Fibroblast of lung (primary cell): ENCODE results near the gene HSPG2. TPM values are rescaled to one million over a fixed set of nuclear protein-coding genes. Genes with fewer than 3 reads are reported as not detected.

Experiments used
- DNase-seq, 2 donors: peaks; one replicate each; pipeline versions ENCODE4 v3.0.0 to v3.0.0-alpha.2; 2010; ENCODE audit warnings: low read depth in 2 of 2
- H2AFZ ChIP-seq: 2 replicates; pipeline ENCODE4 v1.5.1; 2012; ENCODE audit warnings: low read length, control low read depth, inconsistent platforms
- H3K27ac ChIP-seq: 2 replicates; pipeline ENCODE4 v1.5.1; 2011; ENCODE audit warnings: low read length, control low read depth; ENCODE audit not compliant: insufficient read depth
- H3K27me3 ChIP-seq: 2 replicates; pipeline ENCODE4 v1.5.1; 2011; ENCODE audit warnings: mild to moderate bottlenecking, low read length; ENCODE audit not compliant: control insufficient read depth, insufficient read depth
- H3K36me3 ChIP-seq: 2 replicates; pipeline ENCODE4 v1.5.1; 2011; ENCODE audit warnings: low read length; ENCODE audit not compliant: control insufficient read depth, insufficient read depth
- H3K4me1 ChIP-seq: 2 replicates; pipeline ENCODE4 v1.5.1; 2011; ENCODE audit warnings: low read length; ENCODE audit not compliant: control insufficient read depth, insufficient read depth; ENCODE audit errors: extremely low read depth
- H3K4me2 ChIP-seq: 2 replicates; pipeline ENCODE4 v1.5.1; 2011; ENCODE audit warnings: low read length, control low read depth; ENCODE audit not compliant: insufficient read depth; ENCODE audit errors: extremely low read depth
- H3K4me3 ChIP-seq, 4 experiments: fragments of 200-600 bp in 1 of 4; sonication (generic) in 1 of 4; replicated peaks in 1 of 4; 2 replicates each; pipeline ENCODE4 v1.5.1; 2011 to 2016; ENCODE audit warnings: low read length in 4 of 4, low read depth in 3 of 4, mild to moderate bottlenecking in 3 of 4, control low read depth in 2 of 4, inconsistent platforms in 1 of 4, mixed read lengths in 1 of 4; ENCODE audit not compliant: insufficient read depth in 1 of 4; ENCODE audit errors: control extremely low read depth in 1 of 4
- H3K79me2 ChIP-seq: 2 replicates; pipeline ENCODE4 v1.5.1; 2012; ENCODE audit warnings: mild to moderate bottlenecking, low read length, inconsistent platforms; ENCODE audit not compliant: control insufficient read depth, insufficient read depth
- H3K9ac ChIP-seq: 2 replicates; pipeline ENCODE4 v1.5.1; 2011; ENCODE audit warnings: mild to moderate bottlenecking, low read length, control low read depth; ENCODE audit not compliant: insufficient read depth
- H3K9me3 ChIP-seq: 2 replicates; pipeline ENCODE4 v1.5.1; 2012; ENCODE audit warnings: low read depth, low read length; ENCODE audit not compliant: control insufficient read depth, insufficient read depth
- H4K20me1 ChIP-seq: 2 replicates; pipeline ENCODE4 v1.5.1; 2011; ENCODE audit warnings: low read length; ENCODE audit not compliant: control insufficient read depth, insufficient read depth; ENCODE audit errors: extremely low read depth
- CTCF ChIP-seq, 2 donors: IDR thresholded peaks in 1 of 2; conservative IDR thresholded peaks in 1 of 2; 1 replicate in 1 of 2; 2 replicates in 1 of 2; pipeline ENCODE4 v1.5.1; 2011 to 2012; ENCODE audit warnings: low read length in 2 of 2, control low read depth in 1 of 2, inconsistent platforms in 1 of 2, low read depth in 1 of 2, mild to moderate bottlenecking in 1 of 2
- EZH2 ChIP-seq: IDR thresholded peaks from 2 replicates; pipeline ENCODE4 v1.5.1; 2012; ENCODE audit warnings: low read length, control low read depth, mild to moderate bottlenecking; ENCODE audit errors: missing control alignments
- polyA plus RNA-seq, 2 donors: library from polyadenylated mRNA; depleted of rRNA in 1 of 2; stranded (reverse) in 1 of 2; unstranded in 1 of 2; fragments of >200 nt; gene quantifications; 2 replicates each; pipeline ENCODE4 v1.2.1, GENCODE V29; 2011 to 2012; ENCODE audit warnings: missing spikeins in 1 of 2
- total RNA-seq: library from RNA; depleted of rRNA; stranded (reverse); fragments of >200 nt; gene quantifications from 2 replicates; pipeline ENCODE4 v1.2.1, GENCODE V29; 2014

The HSPG2 gene
- total and polyA plus RNA-seq, 2 donors (not counting 1 experiment from before 2014, with no cell fraction given) = 40.7 to 88.4 TPM

- no peak for TF ChIP-seq CTCF (conservative IDR thresholded peaks at IDR 0.05 in 1 of 2, IDR thresholded peaks at IDR 0.05 in 1 of 2; ENCODE audit: low read depth in 1 of 2, low read length in 2 of 2)
- no peak for TF ChIP-seq EZH2
- no peaks in the 10 kb centered on the region for H3K9me3 ChIP-seq
- no peak overlapping the region for H3K9ac ChIP-seq
- H4K20me1 ChIP-seq = no peaks in the 10 kb centered on the region
- no peak for DNase-seq
- no peaks in the 10 kb centered on the region for H3K79me2 ChIP-seq
- H3K4me1 ChIP-seq = no peaks in the 10 kb centered on the region
- H3K4me2 ChIP-seq = no peak overlapping the region
- H3K27me3 ChIP-seq = no peaks in the 10 kb centered on the region
- H3K27ac ChIP-seq = no peak overlapping the region
- peaks cover 37% of the 10 kb centered on the region for H3K36me3 ChIP-seq
- no peak overlapping the region for H2AFZ ChIP-seq
- H3K4me3 ChIP-seq = no peak overlapping the region
Observed at GRCh38 chr1:21887216-21887736, 49.8 kb downstream of the HSPG2 start.

GRCh38 chr1:21886486-21887215 lies 50.5 kb downstream of the HSPG2 start:
- Histone ChIP-seq H3K4me3 (no peak overlapping the region), H3K79me2 (no peaks in the 10 kb centered on the region), H4K20me1 (no peaks in the 10 kb centered on the region), H3K36me3 (peaks cover 37% of the 10 kb centered on the region), H2AFZ (no peak overlapping the region), H3K9me3 (no peaks in the 10 kb centered on the region), H3K4me1 (no peaks in the 10 kb centered on the region), H3K27ac (no peak overlapping the region), H3K4me2 (no peak overlapping the region), H3K27me3 (no peaks in the 10 kb centered on the region), H3K9ac (no peak overlapping the region)
- no peak for DNase-seq
- TF ChIP-seq CTCF (conservative IDR thresholded peaks at IDR 0.05 in 1 of 2, IDR thresholded peaks at IDR 0.05 in 1 of 2; ENCODE audit: low read depth in 1 of 2, low read length in 2 of 2) (no peak), EZH2 (no peak)

- no peaks in the 10 kb centered on the region for H3K79me2 ChIP-seq
- DNase-seq = no peak
- H3K9ac ChIP-seq = no peak overlapping the region
- no peaks in the 10 kb centered on the region for H3K4me1 ChIP-seq
- no peak overlapping the region for H3K4me3 ChIP-seq
- no peak overlapping the region for H2AFZ ChIP-seq
- H3K27ac ChIP-seq = no peak overlapping the region
- H3K36me3 ChIP-seq = peaks cover 43% of the 10 kb centered on the region
- H3K9me3 ChIP-seq = no peaks in the 10 kb centered on the region
- no peaks in the 10 kb centered on the region for H4K20me1 ChIP-seq
- no peak overlapping the region for H3K4me2 ChIP-seq
- no peaks in the 10 kb centered on the region for H3K27me3 ChIP-seq
- TF ChIP-seq EZH2 = no peak
- no peak for TF ChIP-seq CTCF (conservative IDR thresholded peaks at IDR 0.05 in 1 of 2, IDR thresholded peaks at IDR 0.05 in 1 of 2; ENCODE audit: low read depth in 1 of 2, low read length in 2 of 2)
Observed at GRCh38 chr1:21885236-21886037, 51.7 kb downstream of the HSPG2 start.
